Astrocyte of the hippocampus (primary cell): ENCODE measurements around the gene DPF1.
A peak's percentile ranks its signal among the peaks of the same experiment; 100 is the strongest.

Experiments used
- DNase-seq: peaks from one replicate; pipeline ENCODE4 v3.0.0; 2011; ENCODE audit warnings: low read depth, low spot score

DPF1 gene

GRCh38 chr19:38197937-38198704, 25.9 kb downstream of the DPF1 start:
- no peak for DNase-seq

- DNase-seq = no peak
Measured at GRCh38 chr19:38196948-38197656, 26.9 kb downstream of the DPF1 start.

GRCh38 chr19:38196245-38196837, 27.7 kb downstream of the DPF1 start:
- DNase-seq = no peak

GRCh38 chr19:38195237-38195636, 28.8 kb downstream of the DPF1 start:
- DNase-seq = no peak

GRCh38 chr19:38194061-38194701, 29.8 kb downstream of the DPF1 start:
- no peak for DNase-seq

- no peak for DNase-seq
Measured at GRCh38 chr19:38193445-38193844, 30.6 kb downstream of the DPF1 start.

GRCh38 chr19:38191747-38192146, 32.3 kb downstream of the DPF1 start:
- DNase-seq = no peak

DNA sequence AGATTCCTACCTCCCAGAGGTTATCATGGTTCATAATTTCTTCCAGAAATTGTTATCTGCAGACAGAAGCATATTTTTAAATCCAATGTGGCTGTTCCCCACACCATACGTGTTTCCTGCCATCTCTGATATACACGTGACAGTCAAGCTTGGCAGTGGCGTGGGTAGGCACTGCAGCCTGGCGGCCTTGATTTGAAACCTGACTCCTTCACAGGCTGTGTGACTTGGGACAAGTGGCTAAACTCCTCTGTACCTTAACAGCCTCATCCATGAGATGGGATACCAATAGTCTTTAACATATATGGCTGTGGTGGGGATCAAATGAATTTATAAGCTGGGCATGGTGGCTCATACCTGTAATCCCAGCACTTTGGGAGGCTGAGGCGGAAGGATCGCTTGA, 33.2 kb downstream of the DPF1 start:
- no peak for DNase-seq

DNA sequence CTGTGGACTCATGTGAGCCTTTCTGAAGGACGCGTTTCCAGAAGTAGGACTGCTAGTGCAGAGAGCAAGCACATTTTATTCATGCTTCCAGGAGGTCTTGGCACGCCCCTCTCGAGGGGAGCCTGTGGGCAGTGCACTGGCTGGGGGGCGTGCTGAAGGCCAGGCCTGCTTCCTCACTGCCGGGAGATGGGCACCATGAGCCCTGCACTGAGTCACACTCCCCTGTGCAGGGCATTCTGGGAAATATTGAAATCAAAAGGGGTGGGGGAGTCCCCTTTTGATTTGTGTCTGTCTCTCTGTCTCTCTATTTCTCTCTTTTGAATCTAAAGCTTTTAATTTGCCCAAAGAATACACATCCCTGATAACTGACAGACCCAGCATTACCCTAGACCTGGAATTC, 34.0 kb downstream of the DPF1 start:
- DNase-seq = peak; percentile 27

- no peak for DNase-seq
Measured at GRCh38 chr19:38185562-38185961, 38.5 kb downstream of the DPF1 start.

DNA sequence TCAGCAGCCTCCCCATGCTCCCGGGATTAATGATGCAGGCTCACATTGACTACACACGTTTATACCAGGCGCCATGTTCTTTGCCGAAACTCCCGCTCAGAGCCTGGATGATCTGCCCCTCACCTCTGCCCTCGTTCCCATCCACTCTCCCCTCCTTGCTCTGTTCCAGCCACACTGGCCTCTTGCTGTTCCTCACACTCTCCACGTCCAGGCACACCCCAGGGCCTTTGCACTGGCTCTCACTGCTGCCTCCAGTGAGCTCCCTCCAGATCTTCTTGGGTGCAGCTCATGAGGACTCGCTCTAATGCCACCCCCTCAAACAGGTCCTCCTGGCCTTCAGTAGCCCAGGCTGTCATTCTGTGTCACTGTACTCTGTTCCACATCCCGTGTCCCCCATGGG, 39.2 kb downstream of the DPF1 start:
- no peak for DNase-seq

DNA sequence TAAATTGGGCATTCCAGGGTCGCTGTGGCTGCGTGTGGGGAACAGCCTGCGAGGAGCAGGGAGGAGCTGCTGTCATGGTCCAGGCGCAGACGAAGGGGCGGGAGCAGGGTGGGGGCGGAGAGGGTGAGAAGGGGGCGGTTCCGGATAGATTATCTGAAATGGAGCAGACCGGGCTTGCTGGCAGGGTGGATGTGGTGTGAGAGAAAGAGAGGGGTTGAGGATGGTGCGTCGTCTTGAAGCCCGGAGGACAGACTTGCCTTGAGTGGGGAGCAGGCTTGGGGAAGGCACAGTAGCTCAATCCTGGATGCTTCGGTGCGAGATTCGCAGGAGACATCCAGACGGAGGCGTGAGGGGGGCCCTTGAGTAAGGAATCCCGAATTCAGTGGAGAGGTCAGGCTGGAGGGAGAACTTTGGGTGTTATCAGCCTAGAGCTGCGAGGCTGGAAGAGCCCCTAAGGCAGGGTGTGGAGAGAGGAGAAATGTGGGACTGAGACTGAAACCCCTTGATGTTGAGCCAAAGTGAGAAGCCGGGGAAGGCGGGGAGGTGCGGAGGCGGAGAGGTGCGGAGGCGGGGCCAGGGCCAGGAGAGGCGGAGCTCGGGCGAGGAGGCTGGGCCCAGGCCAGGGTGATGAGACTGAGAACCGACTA, 40.6 kb downstream of the DPF1 start:
- peak; percentile 45 for DNase-seq

- DNase-seq = no peak
Measured at GRCh38 chr19:38182536-38183210, 41.3 kb downstream of the DPF1 start.

- DNase-seq = no peak
Measured at GRCh38 chr19:38180071-38180470, 44.0 kb downstream of the DPF1 start.

- no peak for DNase-seq
Measured at GRCh38 chr19:38175422-38175821, 48.6 kb downstream of the DPF1 start.

GRCh38 chr19:38173291-38174041, 50.6 kb downstream of the DPF1 start:
- DNase-seq = peak; percentile 90

GRCh38 chr19:38172001-38172400, 52.0 kb downstream of the DPF1 start:
- DNase-seq = no peak

GRCh38 chr19:38170334-38170733, 53.7 kb downstream of the DPF1 start:
- DNase-seq = no peak

GRCh38 chr19:38168637-38169036, 55.4 kb downstream of the DPF1 start:
- no peak for DNase-seq

- DNase-seq = no peak
Measured at GRCh38 chr19:38165335-38165734, 58.7 kb downstream of the DPF1 start.

- DNase-seq = no peak
Measured at GRCh38 chr19:38164526-38164925, 59.5 kb downstream of the DPF1 start.
